H1 (cell line): ENCODE results near the gene CLDN6. TPM values are rescaled to one million over a fixed set of nuclear protein-coding genes. Genes with fewer than 3 reads are reported as not detected.

Experiments
- ASH2L ChIP-seq: fragments of 200-600, 300-600 bp; sonication (generic); IDR thresholded peaks from one replicate; pipeline ENCODE4 v1.7.1; 2017; ENCODE audit warnings: low read length
- ATF3 ChIP-seq: IDR thresholded peaks from 2 replicates; pipeline ENCODE4 v1.6.1; 2011; ENCODE audit warnings: low read depth, mild to moderate bottlenecking, low read length; ENCODE audit not compliant: insufficient read depth
- BACH1 ChIP-seq: IDR thresholded peaks from 2 replicates; pipeline ENCODE4 v1.6.1; 2012; ENCODE audit warnings: low read length, improper control_type of control experiment
- BRCA1 ChIP-seq: IDR thresholded peaks from 2 replicates; pipeline ENCODE4 v1.6.1; 2012; ENCODE audit warnings: low read depth, low read length, improper control_type of control experiment
- KDM4A ChIP-seq: IDR thresholded peaks from one replicate; pipeline ENCODE4 v1.7.1; 2012; ENCODE audit warnings: low read depth, mild to moderate bottlenecking, moderate library complexity, low read length, inconsistent platforms; ENCODE audit not compliant: severe bottlenecking
- RBBP5 ChIP-seq: IDR thresholded peaks from 2 replicates; pipeline ENCODE4 v1.7.1; 2012; ENCODE audit warnings: low read depth, mild to moderate bottlenecking, inconsistent platforms, low read length, moderate library complexity, borderline replicate concordance
- SAP30 ChIP-seq: fragments of 300-600 bp; sonication (generic); IDR thresholded peaks from 2 replicates; pipeline ENCODE4 v1.7.1; 2012; ENCODE audit warnings: low read length, moderate library complexity, mild to moderate bottlenecking, inconsistent platforms; ENCODE audit not compliant: insufficient read depth, insufficient replicate concordance
- SIRT6 ChIP-seq: IDR thresholded peaks from one replicate; pipeline ENCODE4 v1.7.1; 2012; ENCODE audit warnings: low read length, inconsistent platforms
- SIX5 ChIP-seq: IDR thresholded peaks from 2 replicates; pipeline ENCODE4 v1.6.1; 2011; ENCODE audit warnings: mild to moderate bottlenecking, low read depth, low read length
- TAF1 ChIP-seq: IDR thresholded peaks from 2 replicates; pipeline ENCODE4 v1.6.1; 2011; ENCODE audit warnings: mild to moderate bottlenecking, low read depth, low read length
- polyA plus RNA-seq, 7 experiments: library from polyadenylated mRNA; depleted of rRNA in 3 of 7; stranded (reverse) in 5 of 7; unstranded in 2 of 7; fragments of >200 nt in 5 of 7; fragments of 200-250 nt in 2 of 7; gene quantifications; 1 replicate in 5 of 7; 2 replicates in 1 of 7; 4 replicates in 1 of 7; pipeline versions ENCODE4 v1.2.1 to v1.2.3, GENCODE V29; 2011 to 2013; ENCODE audit warnings: missing spikeins in 2 of 7, mixed read lengths in 2 of 7
- total RNA-seq: library from RNA; stranded (reverse); fragmentation: NEBNext Ultra II Directional; extraction: Animal tissue kit (Norgen Biotek cat#: 25700); gene quantifications from 2 replicates; pipeline ENCODE4 v1.2.1, GENCODE V29; 2021
- TF ChIP-seq, protein P1 (sequence below): fragments of 300-600 bp; sonication (generic); IDR thresholded peaks from 2 replicates; pipeline ENCODE4 v1.7.1; 2012; ENCODE audit warnings: low read length, moderate library complexity, mild to moderate bottlenecking, inconsistent platforms; ENCODE audit not compliant: insufficient replicate concordance

CLDN6 gene
- total and polyA plus RNA-seq, 2 of the 8 experiments (the other 6 are each of a cell fraction or from before 2014, with no cell fraction given): 747 to 1,115 TPM

DNA sequence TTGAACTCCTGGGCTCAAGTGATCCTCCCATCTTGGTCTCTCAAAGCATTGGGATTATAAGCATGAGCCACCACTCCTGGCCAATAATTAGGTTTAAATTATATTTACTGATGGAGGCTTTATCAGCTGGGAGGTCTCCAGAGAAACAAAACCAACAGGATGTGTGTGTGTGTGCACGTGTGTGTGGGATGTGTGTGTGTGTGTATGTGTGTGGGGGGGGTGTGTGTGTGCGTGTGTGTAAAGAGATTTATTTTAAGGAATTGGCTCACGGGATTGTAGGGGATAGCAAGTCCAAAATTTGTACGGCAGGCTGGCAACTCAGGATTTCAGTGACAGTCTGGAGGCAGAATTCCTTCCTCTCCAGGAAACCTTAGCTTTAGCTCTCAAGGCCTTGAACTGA lies 33.0 kb upstream of the CLDN6 start (continued):
- TF ChIP-seq, protein P1, sequence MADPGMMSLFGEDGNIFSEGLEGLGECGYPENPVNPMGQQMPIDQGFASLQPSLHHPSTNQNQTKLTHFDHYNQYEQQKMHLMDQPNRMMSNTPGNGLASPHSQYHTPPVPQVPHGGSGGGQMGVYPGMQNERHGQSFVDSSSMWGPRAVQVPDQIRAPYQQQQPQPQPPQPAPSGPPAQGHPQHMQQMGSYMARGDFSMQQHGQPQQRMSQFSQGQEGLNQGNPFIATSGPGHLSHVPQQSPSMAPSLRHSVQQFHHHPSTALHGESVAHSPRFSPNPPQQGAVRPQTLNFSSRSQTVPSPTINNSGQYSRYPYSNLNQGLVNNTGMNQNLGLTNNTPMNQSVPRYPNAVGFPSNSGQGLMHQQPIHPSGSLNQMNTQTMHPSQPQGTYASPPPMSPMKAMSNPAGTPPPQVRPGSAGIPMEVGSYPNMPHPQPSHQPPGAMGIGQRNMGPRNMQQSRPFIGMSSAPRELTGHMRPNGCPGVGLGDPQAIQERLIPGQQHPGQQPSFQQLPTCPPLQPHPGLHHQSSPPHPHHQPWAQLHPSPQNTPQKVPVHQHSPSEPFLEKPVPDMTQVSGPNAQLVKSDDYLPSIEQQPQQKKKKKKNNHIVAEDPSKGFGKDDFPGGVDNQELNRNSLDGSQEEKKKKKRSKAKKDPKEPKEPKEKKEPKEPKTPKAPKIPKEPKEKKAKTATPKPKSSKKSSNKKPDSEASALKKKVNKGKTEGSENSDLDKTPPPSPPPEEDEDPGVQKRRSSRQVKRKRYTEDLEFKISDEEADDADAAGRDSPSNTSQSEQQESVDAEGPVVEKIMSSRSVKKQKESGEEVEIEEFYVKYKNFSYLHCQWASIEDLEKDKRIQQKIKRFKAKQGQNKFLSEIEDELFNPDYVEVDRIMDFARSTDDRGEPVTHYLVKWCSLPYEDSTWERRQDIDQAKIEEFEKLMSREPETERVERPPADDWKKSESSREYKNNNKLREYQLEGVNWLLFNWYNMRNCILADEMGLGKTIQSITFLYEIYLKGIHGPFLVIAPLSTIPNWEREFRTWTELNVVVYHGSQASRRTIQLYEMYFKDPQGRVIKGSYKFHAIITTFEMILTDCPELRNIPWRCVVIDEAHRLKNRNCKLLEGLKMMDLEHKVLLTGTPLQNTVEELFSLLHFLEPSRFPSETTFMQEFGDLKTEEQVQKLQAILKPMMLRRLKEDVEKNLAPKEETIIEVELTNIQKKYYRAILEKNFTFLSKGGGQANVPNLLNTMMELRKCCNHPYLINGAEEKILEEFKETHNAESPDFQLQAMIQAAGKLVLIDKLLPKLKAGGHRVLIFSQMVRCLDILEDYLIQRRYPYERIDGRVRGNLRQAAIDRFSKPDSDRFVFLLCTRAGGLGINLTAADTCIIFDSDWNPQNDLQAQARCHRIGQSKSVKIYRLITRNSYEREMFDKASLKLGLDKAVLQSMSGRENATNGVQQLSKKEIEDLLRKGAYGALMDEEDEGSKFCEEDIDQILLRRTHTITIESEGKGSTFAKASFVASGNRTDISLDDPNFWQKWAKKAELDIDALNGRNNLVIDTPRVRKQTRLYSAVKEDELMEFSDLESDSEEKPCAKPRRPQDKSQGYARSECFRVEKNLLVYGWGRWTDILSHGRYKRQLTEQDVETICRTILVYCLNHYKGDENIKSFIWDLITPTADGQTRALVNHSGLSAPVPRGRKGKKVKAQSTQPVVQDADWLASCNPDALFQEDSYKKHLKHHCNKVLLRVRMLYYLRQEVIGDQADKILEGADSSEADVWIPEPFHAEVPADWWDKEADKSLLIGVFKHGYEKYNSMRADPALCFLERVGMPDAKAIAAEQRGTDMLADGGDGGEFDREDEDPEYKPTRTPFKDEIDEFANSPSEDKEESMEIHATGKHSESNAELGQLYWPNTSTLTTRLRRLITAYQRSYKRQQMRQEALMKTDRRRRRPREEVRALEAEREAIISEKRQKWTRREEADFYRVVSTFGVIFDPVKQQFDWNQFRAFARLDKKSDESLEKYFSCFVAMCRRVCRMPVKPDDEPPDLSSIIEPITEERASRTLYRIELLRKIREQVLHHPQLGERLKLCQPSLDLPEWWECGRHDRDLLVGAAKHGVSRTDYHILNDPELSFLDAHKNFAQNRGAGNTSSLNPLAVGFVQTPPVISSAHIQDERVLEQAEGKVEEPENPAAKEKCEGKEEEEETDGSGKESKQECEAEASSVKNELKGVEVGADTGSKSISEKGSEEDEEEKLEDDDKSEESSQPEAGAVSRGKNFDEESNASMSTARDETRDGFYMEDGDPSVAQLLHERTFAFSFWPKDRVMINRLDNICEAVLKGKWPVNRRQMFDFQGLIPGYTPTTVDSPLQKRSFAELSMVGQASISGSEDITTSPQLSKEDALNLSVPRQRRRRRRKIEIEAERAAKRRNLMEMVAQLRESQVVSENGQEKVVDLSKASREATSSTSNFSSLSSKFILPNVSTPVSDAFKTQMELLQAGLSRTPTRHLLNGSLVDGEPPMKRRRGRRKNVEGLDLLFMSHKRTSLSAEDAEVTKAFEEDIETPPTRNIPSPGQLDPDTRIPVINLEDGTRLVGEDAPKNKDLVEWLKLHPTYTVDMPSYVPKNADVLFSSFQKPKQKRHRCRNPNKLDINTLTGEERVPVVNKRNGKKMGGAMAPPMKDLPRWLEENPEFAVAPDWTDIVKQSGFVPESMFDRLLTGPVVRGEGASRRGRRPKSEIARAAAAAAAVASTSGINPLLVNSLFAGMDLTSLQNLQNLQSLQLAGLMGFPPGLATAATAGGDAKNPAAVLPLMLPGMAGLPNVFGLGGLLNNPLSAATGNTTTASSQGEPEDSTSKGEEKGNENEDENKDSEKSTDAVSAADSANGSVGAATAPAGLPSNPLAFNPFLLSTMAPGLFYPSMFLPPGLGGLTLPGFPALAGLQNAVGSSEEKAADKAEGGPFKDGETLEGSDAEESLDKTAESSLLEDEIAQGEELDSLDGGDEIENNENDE: no peak
- TF ChIP-seq ATF3 (no peak), ASH2L (no peak), TAF1 (no peak), SIRT6 (no peak), BACH1 (no peak), KDM4A (no peak), SAP30 (no peak), SIX5 (no peak), BRCA1 (no peak), RBBP5 (no peak)
